ENCODE data around the gene DMWD.

DMWD gene

GRCh38 chr19:45739498-45740439, 52.9 kb downstream of the DMWD start:
- DNase-seq: no peak

- DNase-seq: no peak
Measured at GRCh38 chr19:45733160-45733810, 59.4 kb downstream of the DMWD start, which contains the start of gene MEIOSIN. Gene MEIOSIN (plus strand): TSS chr19:45733439. CDS start chr19:45735377, 1,938 bp downstream.

Data from stimulated activated CD4-positive, alpha-beta T cell treated with anti-CD3 and anti-CD28 coated beads, Interleukin-4, amount 100 ng/mL, for 1 hour (primary cell).